HG03558 (cell line): ENCODE data around the gene CUL4B.
A peak's percentile ranks its signal among the peaks of the same experiment; 100 is the strongest.
"Not testable (repeated sequence)": the region's sequence is repeated elsewhere in the genome, so short reads cannot be mapped to it uniquely, and the experiment has no call there.

Experiments used
- ATAC-seq: cut with Tn5 transposase; IDR thresholded peaks from one replicate; pipeline ENCODE4 v1.9.1; 2021; ENCODE audit warnings: moderate number of reproducible peaks; ENCODE audit not compliant: unreplicated experiment; ENCODE audit errors: extremely low read depth

CUL4B gene

DNA sequence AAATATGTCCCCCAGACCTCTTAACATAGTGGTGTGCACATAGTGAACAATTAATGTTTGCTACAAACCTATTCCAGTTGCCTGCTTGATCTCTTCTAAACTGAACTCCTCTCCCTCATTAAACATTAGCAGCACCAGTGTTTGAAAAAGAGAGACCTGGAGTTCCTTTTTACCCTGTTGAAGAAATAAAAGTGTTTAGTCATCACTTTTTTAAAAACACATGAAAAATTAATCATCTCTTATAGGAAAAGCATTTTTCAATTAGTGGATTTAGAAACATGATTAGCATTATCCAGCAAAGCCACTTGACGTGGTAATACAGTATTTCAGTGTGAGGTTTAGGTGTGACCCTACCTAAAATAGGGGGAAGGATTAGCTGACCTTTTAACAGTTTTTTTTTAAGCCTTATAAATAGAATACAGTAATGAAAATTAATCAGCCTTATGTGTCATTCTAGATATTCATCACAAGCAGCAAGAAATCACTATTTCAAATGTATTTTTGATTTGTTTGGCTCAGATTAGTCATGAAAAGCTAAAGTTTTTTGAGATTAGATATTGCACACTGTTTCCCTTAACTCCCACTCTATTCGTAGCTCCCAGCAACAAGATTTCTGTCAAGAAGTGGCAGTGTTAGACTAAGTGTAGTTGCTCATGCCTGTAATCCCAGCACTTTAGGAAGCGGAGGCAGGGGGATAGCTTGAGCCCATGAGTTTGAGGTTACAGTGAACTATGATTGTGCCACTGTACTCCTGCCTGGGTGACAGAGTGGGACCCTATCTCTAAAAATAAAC, 26.2 kb downstream of the CUL4B start:
- ATAC-seq = no peak

DNA sequence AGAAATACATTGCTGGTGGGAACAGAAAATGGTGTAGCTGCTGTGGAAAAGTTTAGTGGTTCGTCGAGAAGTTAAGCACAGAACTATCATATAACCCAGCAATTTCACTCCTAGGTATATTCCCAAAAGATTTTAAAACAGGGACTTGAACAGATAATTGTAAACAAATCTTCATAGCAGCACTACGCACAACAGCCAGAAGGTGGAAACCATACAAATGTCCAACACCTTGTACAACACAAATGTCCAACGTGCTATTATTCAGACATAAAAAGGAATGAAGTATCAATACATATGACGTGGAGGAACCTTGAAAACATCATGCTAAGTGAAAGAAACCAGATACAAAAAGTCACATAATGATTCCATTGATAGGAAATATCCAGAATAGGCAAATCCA, 37.9 kb downstream of the CUL4B start:
- no peak for ATAC-seq

GRCh38 chrX:120517936-120518335, 42.8 kb downstream of the CUL4B start:
- ATAC-seq = no peak

- no peak for ATAC-seq
These were observed 46.5 kb downstream of the CUL4B start for GRCh38 chrX:120514236-120514635.

GRCh38 chrX:120512627-120513026, 48.1 kb downstream of the CUL4B start:
- no peak for ATAC-seq

DNA sequence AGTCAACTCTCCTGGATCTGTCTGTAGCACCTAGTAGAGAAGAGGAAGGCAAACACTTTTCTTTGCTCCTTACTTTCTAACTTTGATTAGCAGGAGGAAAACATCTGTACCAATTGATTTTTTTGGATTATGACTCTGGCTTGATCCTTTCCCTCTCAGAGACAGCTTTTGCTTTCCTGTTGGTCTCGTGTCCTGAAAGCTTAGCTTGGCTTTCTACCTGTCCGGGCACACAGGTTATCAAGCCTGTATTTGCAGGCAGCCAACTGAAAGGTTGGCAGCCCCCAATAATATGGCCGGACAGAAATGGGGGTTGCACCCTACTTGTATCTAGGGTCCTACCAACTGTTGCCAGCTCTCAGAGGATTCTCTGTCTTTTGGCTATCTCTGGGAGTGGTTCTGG, 48.5 kb downstream of the CUL4B start:
- ATAC-seq = no peak

- no peak for ATAC-seq
These were observed 56.2 kb downstream of the CUL4B start for GRCh38 chrX:120504569-120504968.

DNA sequence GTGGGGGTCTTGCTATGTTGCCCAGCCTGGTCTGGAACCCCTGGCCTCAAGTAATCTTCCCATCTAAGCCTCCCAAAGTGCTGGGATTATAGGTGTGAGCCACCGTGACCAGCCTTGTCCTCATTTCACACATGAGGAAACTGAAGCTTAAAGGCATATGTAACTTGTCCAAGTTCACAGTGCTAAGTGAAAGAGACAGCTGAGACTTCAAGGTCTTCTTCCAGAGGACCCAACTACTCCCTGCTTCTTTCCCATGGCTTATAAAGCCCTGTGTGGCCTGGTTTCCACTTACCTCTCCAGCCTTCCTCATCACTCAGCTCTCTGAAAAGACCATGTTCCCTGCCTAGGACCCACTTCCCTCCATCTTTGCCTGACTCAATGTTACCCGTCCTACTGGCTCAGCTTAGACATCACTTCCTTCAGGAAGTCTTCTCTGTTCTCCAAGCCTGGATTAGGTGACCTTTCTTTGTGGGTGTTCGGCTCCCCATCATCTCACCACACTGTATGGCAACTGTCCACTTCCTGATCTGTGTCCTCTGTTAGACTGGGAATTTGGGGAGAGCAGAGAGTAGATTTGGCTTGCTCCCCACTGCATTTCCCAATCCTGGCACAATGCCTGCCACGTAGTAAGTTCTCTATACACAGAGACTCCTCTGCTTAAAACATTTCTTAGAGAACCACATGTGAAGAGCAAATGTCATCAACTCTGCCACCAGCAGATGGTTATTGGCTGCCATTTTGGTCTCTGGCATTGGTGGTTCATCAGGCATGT, 61.3 kb downstream of the CUL4B start:
- no peak for ATAC-seq

DNA sequence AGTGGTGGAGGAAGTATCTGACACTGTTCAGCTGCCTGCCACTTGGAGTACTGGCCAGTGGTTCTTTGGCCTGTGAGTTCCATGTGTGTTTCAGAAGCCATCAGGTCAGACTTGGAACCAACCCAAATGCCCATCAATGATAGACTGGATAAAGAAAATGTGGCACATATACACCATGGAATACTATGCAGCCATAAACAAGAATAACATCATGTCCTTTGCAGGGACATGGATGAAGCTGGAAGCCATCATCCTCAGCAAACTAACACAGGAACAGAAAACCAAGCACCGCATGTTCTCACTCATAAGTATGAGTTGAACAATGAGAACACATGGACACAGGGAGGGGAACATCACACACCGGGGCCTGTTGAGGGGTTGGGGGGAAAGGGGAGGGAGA, 70.6 kb downstream of the CUL4B start:
- not testable (repeated sequence) for ATAC-seq

- ATAC-seq = no peak
These were observed 74.0 kb downstream of the CUL4B start for GRCh38 chrX:120486786-120487185.

- ATAC-seq = peak; percentile 50
These were observed 74.9 kb downstream of the CUL4B start for GRCh38 chrX:120485638-120486520.

DNA sequence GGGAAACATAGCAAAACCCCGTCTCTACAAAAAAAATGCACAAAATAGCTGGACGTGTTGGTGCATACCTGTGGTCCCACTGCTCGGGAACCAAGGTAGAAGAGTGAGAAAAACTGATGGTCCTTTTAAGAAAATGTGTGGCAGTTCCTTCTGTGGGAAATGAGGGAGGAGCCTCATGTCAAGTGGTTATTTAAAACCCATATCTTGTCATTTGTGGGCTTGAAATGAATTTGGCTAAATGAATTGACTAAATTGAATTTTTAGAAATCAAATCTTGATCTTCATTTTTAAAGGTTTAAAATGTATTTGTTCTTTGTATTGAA, 75.5 kb downstream of the CUL4B start:
- no peak for ATAC-seq

DNA sequence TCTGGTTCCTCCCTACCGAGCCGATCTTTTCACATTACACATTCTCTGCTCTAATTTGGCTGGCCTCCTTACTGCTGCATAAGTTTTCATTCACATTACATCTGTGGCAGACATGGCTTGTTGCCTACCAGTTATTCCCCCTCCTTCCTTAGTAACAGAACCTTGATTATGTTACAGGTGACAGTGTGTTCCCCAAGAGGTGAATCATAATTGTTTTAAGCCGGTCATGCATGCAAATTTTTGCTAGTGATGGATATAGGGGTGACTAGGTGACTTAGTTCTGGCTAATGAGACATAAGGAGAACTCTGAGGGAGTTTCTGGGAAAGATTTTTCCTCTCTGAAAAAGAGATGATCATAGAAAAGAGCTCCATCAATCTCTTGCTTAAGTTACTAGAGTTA, 83.3 kb downstream of the CUL4B start:
- ATAC-seq = no peak

DNA sequence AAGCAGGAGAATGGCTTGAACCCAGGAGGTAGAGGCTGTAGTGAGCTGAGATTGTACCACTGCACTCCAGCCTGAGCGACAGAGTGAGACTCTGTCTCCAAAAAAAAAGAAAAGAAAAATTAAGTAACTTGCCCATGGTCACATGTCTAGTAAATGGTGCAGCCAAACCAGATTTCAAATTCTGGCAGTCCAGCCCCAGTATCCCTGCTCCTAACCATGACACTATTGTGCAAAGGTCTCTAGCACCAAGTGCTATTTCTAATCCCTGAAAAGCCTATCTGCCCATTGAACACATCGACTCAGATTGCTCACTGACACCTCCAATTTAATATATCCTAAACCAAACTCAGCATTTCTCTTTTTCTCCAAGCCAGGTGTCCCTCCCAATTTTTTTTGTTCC, 84.0 kb downstream of the CUL4B start:
- ATAC-seq = no peak

DNA sequence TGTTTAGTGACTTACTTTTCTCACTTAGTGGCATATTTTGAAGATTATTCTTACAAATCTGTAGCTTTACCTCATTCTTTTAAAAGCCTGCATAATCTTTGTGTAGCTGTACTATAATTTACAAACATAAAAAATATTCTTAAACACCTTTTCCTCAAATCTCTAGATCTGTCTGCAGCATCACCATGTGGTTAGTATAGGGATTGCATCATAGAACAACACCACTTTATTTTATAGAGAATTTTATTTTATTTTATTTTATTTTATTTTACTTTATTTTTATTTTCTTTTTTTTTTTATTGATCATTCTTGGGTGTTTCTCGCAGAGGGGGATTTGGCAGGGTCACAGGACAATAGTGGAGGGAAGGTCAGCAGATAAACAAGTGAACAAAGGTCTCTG, 85.3 kb downstream of the CUL4B start:
- ATAC-seq = not testable (repeated sequence)
